CD4-positive, alpha-beta T cell treated with Interleukin-4 for 1 hour (primary cell): Measurements from ENCODE around the gene TTC28.
"Not testable (repeated sequence)": the region's sequence is repeated elsewhere in the genome, so short reads cannot be mapped to it uniquely, and the experiment has no call there.

Source experiments
- DNase-seq, 2 donors: peaks; one replicate each; pipeline ENCODE4 v3.0.0-alpha.2; 2020 to 2022

Gene TTC28

DNA sequence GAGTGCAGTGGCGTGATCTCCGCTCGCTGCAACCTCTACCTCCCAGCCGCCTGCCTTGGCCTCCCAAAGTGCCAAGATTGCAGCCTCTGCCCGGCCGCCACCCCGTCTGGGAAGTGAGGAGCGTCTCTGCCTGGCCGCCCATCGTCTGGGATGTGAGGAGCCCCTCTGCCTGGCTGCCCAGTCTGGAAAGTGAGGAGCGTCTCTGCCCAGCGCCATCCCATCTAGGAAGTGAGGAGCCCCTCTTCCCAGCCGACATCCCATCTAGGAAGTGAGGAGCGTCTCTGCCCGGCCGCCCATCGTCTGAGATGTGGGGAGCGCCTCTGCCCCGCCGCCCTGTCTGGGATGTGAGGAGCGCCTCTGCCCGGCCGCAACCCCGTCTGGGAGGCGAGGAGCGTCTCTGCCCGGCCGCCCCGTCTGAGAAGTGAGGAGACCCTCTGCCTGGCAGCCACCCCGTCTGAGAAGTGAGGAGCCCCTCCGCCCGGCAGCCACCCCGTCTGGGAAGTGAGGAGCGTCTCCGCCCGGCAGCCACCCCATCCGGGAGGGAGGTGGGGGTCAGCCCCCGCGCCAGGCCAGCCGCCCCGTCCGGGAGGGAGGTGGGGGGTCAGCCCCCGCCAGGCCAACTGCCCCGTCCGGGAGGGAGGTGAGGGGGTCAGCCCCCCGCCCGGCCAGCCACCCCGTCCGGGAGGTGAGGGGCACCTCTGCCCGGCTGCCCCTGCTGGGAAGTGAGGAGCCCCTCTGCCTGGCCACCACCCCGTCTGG is 126.4 kb downstream of the TTC28 start:
- not testable (repeated sequence) for DNase-seq

- no peak for DNase-seq
Measured at GRCh38 chr22:28548406-28548805, 131.2 kb downstream of the TTC28 start.

GRCh38 chr22:28547132-28547842 is 132.4 kb downstream of the TTC28 start:
- no peak for DNase-seq

DNA sequence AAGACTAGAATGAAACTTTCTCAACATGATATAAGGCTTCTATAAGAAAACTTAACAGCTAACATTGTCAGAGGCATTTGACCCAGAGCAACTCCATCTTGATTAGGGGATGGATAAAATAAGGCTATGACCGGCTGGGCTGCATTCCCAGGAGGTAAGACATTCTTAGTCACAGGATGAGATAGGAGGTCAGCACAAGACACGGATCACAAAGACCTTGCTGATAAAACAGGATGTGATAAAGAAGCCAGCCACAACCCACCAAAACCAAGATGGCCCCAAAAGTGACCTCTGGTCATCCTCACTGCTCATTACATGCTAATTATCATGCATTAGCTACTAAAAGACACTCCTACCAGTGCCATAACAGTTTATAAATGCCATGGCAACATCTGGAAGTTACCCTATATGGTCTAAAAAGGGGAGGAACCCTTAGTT is 135.2 kb downstream of the TTC28 start:
- DNase-seq = no peak

DNA sequence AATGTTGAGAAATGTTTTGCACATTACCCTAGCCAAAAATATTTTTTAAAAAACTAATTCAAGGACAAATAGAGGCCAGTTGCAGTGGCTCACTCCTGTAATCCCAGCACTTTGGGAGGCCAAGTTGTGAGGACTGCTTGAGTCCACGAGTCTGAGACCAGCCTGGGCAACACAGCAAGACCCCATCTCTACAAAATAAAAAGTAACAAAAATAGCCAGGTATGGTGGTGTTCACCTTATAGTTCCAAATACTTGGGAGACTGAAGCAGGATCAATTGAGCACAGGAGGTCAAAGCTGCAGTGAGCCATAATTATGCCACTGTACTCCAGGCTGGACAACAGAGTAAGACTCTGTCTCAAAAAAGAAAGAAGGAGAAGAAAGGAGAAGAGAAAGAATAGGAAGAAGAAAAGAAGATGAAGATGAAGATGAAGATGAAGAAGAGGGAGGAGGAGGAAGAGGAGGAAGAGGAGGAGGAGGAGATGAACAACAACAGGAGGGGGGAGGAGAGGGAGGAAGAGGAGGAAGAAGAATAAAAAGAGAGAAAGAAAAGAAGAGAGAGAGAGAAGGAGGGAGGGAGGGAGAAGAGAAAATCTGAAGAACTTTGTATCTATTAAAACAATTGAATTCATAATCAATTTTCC is 136.5 kb downstream of the TTC28 start:
- no peak for DNase-seq

DNA sequence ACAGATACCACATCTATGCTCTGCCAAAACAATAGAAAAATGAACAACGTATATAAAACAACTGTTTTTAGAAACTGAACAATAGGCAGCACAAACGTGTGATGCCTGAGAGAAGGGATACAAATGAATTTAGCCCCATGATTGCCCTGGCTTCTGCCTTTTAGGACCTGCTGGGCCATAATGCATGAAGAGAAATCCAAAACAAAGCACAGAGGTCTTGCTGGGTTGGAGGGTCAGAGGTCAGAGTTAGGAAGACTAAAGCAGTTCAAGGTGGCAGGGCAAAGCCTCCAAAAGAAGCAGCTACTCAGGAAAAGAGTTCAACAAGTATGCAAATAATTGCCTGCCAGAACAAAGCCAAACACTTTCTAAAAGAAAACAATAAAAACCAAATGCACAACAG is 138.5 kb downstream of the TTC28 start:
- no peak for DNase-seq

- DNase-seq = no peak
Measured at GRCh38 chr22:28538922-28539321, 140.7 kb downstream of the TTC28 start.

DNA sequence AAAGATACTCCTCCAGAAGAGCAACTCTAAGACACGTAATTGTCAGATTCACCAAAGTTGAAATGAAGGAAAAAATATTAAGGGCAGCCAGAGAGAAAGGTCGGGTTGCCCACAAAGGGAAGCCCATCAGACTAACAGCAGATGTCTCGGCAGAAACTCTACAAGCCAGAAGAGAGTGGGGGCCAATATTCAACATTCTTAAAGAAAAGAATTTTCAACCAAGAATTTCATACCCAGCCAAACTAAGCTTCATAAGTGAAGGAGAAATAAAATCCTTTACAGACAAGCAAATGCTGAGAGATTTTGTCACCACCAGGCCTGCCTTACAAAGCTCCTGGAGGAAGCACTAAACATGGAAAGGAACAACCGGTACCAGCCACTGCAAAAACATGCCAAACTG is 149.1 kb downstream of the TTC28 start:
- DNase-seq = not testable (repeated sequence)

DNA sequence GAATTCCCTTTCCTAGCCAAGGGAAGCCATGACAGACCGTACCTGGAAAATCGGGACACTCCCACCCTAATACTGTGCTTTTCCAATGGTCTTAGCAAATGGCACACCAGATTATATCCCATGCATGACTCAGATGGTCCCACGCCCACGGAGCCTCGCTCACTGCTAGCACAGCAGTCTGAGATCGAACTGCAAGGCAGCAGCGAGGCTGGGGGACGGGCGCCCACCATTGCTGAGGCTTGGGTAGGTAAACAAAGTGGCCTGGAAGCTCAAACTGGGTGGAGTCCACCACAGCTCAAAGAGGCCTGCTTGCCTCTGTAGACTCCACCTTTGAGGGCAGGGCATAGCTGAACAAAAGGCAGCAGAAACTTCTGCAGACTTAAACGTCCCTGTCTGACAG is 150.5 kb downstream of the TTC28 start:
- not testable (repeated sequence) for DNase-seq

DNA sequence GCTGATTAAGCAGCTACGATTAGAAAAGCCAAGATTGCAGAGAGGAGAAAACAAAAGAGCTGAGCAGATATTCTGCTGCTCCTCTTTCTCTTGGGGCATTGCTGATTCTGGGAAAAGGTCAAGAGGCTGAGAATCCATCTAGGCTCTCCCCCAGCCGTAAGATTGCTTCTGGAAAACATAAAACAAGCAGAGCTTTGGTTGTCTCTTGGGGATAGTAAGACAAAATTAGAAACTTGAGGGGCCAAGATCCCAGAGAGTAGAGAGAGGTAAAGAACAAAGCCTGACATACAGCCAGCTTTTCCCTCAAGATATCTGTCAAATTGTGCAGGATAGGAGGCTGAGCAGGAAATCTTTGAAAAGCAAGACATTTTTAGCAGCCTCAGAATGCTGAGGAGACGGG is 158.2 kb downstream of the TTC28 start:
- no peak for DNase-seq

GRCh38 chr22:28514321-28514821 is 165.3 kb downstream of the TTC28 start:
- no peak for DNase-seq

DNA sequence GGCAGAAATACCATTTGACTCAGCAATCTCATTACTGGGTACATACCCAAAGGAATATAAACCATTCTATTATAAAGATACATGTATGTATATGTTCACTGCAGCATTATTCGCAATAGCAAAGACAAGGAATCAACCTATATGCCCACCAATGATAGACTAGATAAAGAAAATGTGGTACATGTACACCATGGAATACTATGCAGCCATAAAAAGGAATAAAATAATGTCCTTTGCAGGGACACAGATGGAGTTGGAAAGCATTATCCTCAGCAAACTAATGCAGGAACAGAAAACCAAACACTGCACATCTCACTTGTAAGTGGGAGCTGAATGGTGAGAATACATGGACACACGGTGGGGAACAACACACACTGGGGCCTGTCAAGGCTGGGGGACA is 167.3 kb downstream of the TTC28 start:
- not testable (repeated sequence) for DNase-seq

DNA sequence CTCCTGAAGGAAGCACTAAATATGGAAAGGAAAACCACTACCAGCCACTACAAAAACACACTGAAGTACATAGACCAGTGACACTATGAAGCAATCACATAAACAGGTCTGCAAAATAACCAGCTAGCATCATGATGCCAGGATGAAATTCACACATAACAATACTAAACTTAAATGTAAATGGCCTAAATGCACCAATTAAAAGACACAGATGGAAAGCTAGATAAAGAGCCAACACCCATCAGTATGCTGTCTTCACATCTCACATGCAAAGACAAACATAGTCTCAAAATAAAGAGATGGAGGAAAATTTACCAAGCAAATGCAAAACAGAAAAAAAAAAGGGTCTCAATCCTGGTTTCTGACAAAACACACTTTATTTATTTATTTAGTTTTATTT is 171.7 kb downstream of the TTC28 start:
- DNase-seq = no peak

GRCh38 chr22:28506150-28506535 is 173.5 kb downstream of the TTC28 start:
- no peak for DNase-seq

- DNase-seq = no peak
Measured at GRCh38 chr22:28505416-28506149, 174.1 kb downstream of the TTC28 start.

DNA sequence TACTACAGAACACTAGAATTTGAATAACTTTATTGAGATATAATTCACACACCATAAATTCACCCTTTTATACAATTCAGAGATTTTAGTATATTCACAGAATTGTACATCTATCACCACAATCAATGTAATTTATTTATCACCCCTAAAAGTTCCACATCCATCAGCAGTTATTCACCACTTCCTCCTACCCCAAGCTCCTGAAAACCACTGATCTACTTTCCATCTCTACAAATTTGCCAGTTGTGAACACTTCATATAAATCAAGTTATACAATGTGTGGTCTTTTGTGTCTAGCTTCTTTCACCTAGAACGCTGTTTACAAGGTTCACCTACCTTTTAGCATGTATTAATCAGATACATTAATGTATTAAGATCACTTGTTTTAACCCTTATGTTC is 179.6 kb downstream of the TTC28 start:
- DNase-seq = no peak

DNA sequence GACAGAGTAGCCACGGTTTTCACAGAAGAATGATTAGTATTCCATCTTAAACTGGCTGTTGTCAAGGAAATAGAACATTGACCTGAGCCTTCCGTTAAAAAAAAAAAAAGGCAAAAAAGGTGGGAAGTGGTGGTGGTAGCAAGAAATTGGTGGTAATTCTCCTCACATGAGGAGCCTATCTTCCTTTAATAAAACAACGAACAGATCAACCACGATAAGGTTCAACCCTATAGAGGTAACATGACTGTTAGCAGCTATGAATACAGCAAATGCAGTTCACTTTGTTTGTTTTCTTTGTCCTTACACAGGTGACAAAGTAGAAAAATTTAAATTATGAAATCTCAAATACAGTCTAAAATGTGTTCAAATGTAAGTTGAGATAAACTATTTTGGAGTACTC is 181.6 kb downstream of the TTC28 start:
- DNase-seq = no peak

DNA sequence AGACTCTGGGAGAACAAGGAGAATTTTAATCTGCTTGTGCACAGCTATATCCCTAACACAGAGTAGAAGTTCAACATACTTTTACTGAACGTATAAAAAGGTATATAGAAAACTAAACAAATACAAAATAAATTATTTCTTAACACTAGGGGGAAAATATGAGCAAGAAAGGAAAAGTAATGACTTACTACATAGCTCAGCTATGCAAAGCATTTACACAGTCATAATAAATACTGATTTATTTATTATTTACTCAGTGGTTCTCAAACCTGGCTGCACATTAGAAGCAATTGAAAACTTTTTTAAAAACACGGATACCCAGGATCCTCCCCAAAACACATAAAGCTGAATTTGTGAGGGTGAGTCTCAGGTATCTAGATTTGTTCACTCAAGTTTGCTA is 182.5 kb downstream of the TTC28 start:
- DNase-seq = no peak

- DNase-seq = not testable (repeated sequence)
Measured at GRCh38 chr22:28491289-28491688, 188.4 kb downstream of the TTC28 start.

- no peak for DNase-seq
Measured at GRCh38 chr22:28488825-28489224, 190.8 kb downstream of the TTC28 start.

GRCh38 chr22:28484662-28485061 is 195.0 kb downstream of the TTC28 start:
- no peak for DNase-seq

DNA sequence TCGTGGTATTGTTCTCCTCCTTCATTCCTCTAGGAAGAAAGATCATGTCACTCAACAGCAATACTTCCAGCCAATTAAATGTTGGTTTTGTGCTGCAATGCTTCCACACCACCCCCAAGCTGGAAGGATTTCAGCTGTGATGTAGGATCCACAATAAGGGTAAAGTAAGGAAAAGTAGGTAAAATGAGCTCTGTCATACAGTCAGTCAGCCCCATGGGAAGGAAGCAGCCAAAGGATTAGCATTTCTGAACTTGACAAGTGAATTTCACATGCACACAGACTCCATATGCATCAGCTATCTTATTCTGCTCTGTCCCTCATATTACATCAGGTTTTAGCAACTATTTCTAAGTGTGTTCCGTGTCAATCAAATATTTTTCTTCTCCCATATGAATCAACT is 197.9 kb downstream of the TTC28 start:
- no peak for DNase-seq
